NCI-H460 (cell line): ENCODE results near the gene SGTA. TPM values are rescaled to one million over a fixed set of nuclear protein-coding genes. Genes with fewer than 3 reads are reported as not detected.
"Not testable (repeated sequence)": the region's sequence is repeated elsewhere in the genome, so short reads cannot be mapped to it uniquely, and the experiment has no call there.

Experiments
- DNase-seq: peaks from one replicate; pipeline ENCODE4 v3.0.0-alpha.2; 2016; ENCODE audit warnings: low read depth; ENCODE audit errors: extremely low read depth
- total RNA-seq: library from RNA; depleted of rRNA; stranded (reverse); fragments of >200 nt; shearing (Covaris generic); gene quantifications from 2 replicates; pipeline ENCODE4 v1.2.3, GENCODE V29; 2014; rRNA removed

The SGTA gene
- total RNA-seq, 1 experiment from 2014 or later: 42.5 TPM

- DNase-seq: no peak
Observed at GRCh38 chr19:2716722-2717637, 66.1 kb downstream of the SGTA start.

DNA sequence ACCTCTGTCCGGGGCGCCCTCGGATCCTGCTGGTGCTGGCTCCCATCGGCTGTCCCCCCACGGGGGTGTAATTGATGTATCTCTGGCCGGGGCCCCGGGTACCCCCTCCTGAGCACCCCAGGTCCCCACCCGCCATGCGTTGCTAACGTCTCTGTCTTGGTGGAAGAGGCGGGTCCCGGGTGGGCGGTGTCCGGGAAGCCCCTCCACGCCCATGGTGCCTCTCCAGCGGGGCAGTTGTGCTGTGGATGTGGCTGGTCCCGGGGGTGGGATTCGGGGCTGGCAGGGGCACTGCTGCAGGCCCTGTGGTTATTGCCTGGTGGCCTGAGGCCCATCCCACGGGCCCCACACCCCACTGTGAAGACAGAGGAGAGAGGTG, 66.8 kb downstream of the SGTA start:
- DNase-seq: no peak

DNA sequence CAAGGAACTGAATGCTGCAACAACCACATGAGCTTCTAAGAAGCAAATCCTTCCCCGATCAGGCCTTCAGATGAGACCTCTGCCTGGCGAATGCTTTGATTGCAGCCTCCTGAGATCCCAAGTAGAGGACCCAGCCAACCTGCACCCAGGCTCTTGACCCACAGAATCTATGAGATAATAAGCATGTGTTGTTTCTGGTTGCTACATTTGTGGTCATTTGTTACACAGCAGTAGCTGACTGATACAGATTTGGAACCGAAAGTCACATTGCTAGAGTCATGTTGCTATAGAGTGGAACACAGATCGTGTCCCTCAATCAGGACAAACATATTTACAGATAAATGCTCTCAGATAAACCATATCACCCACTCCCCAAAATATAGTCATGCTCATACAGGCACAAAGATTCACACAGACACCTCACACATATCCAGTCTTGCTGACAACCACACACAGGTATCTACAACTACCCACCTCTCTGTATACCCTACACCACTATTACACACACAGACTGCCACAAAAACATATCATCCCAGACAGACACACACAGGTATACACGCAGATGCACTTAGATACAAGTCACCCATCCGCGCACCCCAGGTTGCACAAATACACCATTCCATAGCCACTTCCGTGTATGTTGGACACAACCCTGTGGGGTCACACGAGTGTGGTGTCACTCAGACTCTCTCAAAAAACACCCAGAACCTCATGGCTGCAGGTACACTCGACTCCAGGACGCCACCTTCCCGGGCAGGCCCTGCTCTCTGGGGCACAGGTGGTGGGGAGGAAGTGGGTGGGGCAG, 67.4 kb downstream of the SGTA start:
- no peak for DNase-seq

DNA sequence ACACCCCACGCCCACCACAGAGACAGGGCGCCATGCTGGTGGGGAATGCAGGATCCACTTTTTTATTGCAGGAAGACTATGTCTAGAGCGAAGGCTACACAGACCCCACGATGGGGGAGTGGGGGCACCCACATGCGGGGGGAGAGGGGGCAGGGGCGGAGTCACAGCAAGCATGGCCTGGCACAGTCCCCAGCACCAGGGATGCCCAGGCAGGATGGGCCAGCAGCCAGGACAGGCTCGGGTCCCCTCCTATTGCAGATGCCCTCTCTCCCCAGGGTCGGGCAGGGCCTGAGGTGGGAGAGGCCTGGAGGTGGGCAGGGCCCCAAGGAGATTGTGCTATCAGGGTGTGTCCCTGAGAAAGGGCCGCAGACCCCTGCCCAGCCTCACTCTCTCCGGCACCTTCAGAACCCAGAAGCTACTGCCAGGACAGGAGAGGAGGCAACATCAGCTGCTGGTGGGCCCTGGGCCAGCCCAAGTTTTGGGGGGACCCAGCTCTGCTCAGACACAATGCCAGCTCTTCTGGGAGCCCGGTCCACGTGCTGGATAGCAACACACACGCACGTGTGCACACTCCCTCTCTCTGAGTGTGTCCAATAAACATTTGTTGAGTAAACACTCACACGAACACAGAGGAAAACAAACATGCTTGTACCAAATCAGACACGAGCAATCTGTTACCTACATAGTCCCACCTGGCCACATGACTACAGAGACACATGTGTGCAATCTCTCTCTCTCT, 68.4 kb downstream of the SGTA start:
- no peak for DNase-seq

DNA sequence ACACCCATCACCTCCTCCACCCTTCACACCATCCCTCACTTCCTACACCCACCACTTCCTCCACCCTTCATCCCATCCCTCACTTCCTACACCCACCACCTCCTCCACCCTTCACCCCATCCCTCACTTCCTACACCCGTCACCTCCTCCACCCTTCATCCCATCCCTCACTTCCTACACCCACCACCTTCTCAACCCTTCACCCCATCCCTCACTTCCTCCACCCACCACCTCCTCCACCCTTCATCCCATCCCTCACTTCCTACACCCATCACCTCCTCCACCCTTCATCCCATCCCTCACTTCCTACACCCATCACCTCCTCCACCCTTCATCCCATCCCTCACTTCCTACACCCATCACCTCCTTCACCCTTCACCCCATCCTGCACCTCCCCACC, 69.0 kb downstream of the SGTA start:
- not testable (repeated sequence) for DNase-seq

- DNase-seq: not testable (repeated sequence)
Observed at GRCh38 chr19:2713170-2713569, 69.9 kb downstream of the SGTA start.

- no peak for DNase-seq
Observed at GRCh38 chr19:2711875-2712205, 71.2 kb downstream of the SGTA start.

DNA sequence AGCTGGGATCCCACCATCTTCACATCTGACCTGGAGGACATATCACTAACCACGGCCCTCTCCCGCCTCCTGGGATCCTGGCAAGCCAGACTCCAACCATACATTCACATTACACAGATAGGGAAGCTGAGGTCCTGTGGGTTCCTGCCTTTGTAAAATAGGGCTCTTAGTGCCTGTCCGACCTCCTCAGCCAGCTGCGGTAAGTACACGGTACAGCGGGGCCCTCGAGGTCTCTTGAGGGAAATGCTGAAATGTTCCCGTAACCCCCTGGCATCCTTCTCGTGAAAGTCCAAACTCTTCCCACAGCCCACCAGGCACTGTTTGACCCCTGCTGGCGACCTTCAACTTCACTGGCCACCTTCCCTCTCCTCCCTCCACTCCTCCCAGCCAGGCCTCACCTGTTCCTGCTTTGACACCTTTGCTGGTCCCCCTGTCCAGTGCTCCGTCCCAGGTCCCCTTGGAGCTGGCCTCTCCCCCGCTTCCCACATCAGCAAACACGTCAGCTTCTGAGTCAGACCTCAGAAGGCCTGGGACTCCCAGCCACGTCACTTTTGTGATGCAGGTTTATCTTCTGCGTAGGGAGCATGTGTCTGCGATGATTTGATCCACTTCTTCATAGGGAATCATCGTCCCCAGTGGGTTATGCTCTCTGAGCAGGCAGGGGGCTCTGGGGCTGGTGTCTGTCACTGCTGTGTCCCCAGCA, 71.8 kb downstream of the SGTA start:
- DNase-seq: no peak

DNA sequence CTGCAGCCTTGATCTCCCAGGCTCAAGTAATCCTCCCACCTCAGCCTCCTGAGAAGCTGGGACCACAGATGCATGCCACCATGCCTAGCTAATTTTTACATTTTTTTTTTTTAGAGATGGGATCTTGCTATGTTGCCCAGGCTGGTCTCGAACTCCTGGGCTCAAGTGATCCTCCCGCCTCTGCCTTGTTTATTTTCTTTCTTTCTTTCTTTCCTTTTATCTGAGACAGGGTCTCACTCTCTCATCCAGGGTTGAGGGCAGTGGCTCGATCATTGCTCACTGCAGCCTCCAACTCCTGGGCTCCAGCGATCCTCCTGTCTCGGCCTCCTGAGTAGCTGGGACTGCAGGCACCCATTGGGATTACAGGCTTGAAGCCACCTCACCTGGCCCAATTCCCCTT, 76.8 kb downstream of the SGTA start:
- no peak for DNase-seq

Other genes starting within 250 kb of the SGTA start
- gene GNG7, start 80.6 kb downstream of the SGTA start, total RNA-seq: 0.40 TPM in 1 of 2 replicates, not detected in the other
- gene DIRAS1, start 61.9 kb downstream of the SGTA start, total RNA-seq: 0.54 and 1.0 TPM in 2 replicates
- 26.9 and 29.7 TPM in 2 replicates for gene SLC39A3, start 43.3 kb downstream of the SGTA start, total RNA-seq
- 80.6 and 88.2 TPM in 2 replicates for gene THOP1, start 2.2 kb upstream of the SGTA start, total RNA-seq
- 0.63 and 0.69 TPM in 2 replicates for gene ZNF554, start 36.6 kb upstream of the SGTA start, total RNA-seq
- 2.1 and 3.1 TPM in 2 replicates for gene ZNF555, start 58.2 kb upstream of the SGTA start, total RNA-seq
- gene ZNF556, start 84.1 kb upstream of the SGTA start, total RNA-seq: 0.32 TPM in 1 of 2 replicates, not detected in the other
- gene ZNF57, start 117.7 kb upstream of the SGTA start, total RNA-seq: 2.5 and 4.2 TPM in 2 replicates
- gene ZNF77, start 161.7 kb upstream of the SGTA start, total RNA-seq: 4.6 TPM in 2 replicates
- 3.9 and 4.7 TPM in 2 replicates for gene TLE6, start 194.3 kb upstream of the SGTA start, total RNA-seq
- 1.9 and 2.1 TPM in 2 replicates for gene TLE2, start 246.0 kb upstream of the SGTA start, total RNA-seq